GM19099 (cell line): ENCODE measurements around the gene PHACTR3.

Source experiments
- POLR2A ChIP-seq: IDR thresholded peaks from 3 replicates; pipeline ENCODE4 v1.6.1; 2011; ENCODE audit warnings: low read depth; ENCODE audit not compliant: insufficient read length; ENCODE audit errors: extremely low read depth

Gene PHACTR3

GRCh38 chr20:59738851-59739250 is 134.5 kb downstream of the PHACTR3 start:
- no peak for TF ChIP-seq POLR2A

GRCh38 chr20:59740621-59741020 is 136.3 kb downstream of the PHACTR3 start:
- TF ChIP-seq POLR2A, result no peak

GRCh38 chr20:59741073-59741472 is 136.7 kb downstream of the PHACTR3 start:
- TF ChIP-seq POLR2A, result no peak

GRCh38 chr20:59742351-59743095 is 138.2 kb downstream of the PHACTR3 start:
- no peak for TF ChIP-seq POLR2A

- no peak for TF ChIP-seq POLR2A
Observed at GRCh38 chr20:59743308-59743707, 139.0 kb downstream of the PHACTR3 start.

- no peak for TF ChIP-seq POLR2A
Observed at GRCh38 chr20:59743767-59744485, 139.6 kb downstream of the PHACTR3 start.

GRCh38 chr20:59744756-59745155 is 140.4 kb downstream of the PHACTR3 start:
- TF ChIP-seq POLR2A, result no peak

- no peak for TF ChIP-seq POLR2A
Observed at GRCh38 chr20:59745201-59745600, 140.9 kb downstream of the PHACTR3 start.

GRCh38 chr20:59745716-59746115 is 141.4 kb downstream of the PHACTR3 start:
- TF ChIP-seq POLR2A, result no peak

- TF ChIP-seq POLR2A, result no peak
Observed at GRCh38 chr20:59746155-59746554, 141.8 kb downstream of the PHACTR3 start.

GRCh38 chr20:59747671-59748515 is 143.6 kb downstream of the PHACTR3 start:
- TF ChIP-seq POLR2A, result no peak

- TF ChIP-seq POLR2A, result no peak
Observed at GRCh38 chr20:59748619-59749191, 144.4 kb downstream of the PHACTR3 start.

GRCh38 chr20:59749301-59749700 is 145.0 kb downstream of the PHACTR3 start:
- no peak for TF ChIP-seq POLR2A

- TF ChIP-seq POLR2A, result no peak
Observed at GRCh38 chr20:59750209-59750840, 146.0 kb downstream of the PHACTR3 start.
